DMS114 treated with DMSO at 0.1 percent for 48 hours (cell line): Measurements from ENCODE around the gene OR5AK2.
"Not testable (repeated sequence)": the region's sequence is repeated elsewhere in the genome, so short reads cannot be mapped to it uniquely, and the experiment has no call there.

ENCODE experiments used
- DNase-seq: peaks from one replicate; lab custom pipeline; 2025; ENCODE audit not compliant: unreplicated experiment; lab: John Stamatoyannopoulos, UW

The OR5AK2 gene, protein sequence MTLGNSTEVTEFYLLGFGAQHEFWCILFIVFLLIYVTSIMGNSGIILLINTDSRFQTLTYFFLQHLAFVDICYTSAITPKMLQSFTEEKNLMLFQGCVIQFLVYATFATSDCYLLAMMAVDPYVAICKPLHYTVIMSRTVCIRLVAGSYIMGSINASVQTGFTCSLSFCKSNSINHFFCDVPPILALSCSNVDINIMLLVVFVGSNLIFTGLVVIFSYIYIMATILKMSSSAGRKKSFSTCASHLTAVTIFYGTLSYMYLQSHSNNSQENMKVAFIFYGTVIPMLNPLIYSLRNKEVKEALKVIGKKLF

DNA sequence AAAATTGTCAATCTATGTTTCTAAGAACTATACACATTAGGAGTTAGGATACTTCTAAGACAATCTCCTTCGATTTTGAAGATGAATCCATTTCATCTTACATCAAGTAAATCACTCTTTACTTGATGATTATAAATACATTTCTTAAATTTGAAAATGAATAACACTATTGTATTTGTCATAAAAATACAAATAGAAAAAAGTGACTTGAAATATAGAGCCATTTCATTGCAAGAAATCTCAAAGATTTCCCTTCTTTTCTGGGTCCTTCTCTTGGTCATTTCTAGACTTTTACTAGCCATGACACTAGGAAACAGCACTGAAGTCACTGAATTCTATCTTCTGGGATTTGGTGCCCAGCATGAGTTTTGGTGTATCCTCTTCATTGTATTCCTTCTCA lies at the start of gene OR5AK2:
TSS of gene OR5AK2 (plus strand) at position 301 of the 400 bp plus-strand sequence. CDS start at position 301, 0 bp downstream.
- no peak for DNase-seq

DNA sequence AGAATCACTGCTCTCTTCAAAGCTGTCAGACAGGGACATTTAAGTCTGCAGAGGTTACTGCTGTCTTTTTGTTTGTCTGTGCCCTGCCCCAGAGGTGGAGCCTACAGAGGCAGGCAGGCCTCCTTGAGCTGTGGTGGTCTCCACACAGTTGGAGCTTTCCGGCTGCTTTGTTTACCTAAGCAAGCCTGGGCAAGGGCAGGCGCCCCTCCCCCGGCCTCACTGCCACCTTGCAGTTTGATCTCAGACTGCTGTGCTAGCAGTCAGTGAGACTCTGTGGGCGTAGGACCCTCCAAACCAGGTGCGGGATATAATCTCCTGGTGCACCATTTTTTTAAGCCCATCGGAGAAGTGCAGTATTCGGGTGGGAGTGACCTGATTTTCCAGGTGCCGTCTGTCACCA lies 43.2 kb upstream of the OR5AK2 start:
- DNase-seq: not testable (repeated sequence)

DNA sequence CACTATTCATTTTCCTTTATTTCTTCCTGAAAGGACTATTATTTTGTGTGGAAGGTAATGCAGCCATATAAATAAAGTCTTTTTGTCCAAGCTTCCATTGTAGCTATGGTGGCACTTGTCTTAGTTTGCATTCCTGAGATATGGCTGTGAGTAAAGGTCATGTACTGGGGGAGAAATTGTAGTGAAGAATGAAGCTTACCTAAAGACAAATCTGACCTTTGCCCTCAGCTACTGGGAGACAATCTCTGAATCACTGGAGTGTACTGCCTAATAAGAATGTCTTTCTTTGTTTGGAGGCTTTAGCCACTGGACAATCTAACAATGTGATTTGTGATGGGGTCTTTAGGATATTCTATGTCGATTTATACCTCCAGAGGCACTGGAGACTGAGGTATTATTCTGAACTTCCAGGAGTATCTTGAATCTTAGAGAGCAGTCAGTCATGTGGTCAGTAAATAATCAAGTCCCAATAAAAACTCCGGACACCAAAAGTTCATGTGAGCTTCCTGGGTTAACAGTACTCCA lies 39.7 kb upstream of the OR5AK2 start:
- no peak for DNase-seq

DNA sequence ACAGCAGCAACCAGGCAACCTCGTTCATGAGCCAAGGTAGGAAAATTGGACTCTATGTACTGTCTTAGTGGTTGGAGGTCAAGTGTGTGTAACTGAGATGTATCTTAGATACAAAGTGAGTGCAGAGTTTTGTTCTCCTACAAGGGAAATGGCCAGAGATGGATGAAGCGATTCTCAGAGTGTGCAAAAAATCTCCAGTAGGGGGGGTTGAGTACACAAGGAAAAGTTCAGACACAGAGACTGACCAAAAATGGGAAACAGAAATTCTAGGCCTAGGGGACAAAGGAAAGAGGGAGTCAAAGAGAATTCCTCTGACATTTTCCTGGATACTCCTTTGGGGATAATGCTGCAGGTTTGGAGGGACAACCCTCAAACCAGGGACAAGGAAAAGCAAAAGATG lies 38.2 kb upstream of the OR5AK2 start:
- DNase-seq: no peak

DNA sequence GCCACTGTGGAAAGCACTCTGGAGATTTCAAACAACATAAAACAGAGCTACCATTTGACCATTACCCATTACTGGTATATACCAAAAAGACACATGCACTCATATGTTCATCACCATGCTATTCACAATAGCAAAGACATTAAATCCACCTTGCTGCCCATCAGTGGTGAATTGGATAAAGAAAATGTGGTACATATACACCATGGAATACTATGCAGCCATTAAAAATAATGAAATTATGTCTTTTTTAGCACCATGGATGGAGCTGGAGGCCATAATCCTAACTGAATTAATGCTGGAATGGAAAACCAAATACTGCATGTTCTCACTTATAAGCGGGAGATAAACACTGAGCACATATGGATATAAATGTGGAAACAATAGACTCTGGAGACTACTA lies 34.8 kb upstream of the OR5AK2 start:
- not testable (repeated sequence) for DNase-seq

DNA sequence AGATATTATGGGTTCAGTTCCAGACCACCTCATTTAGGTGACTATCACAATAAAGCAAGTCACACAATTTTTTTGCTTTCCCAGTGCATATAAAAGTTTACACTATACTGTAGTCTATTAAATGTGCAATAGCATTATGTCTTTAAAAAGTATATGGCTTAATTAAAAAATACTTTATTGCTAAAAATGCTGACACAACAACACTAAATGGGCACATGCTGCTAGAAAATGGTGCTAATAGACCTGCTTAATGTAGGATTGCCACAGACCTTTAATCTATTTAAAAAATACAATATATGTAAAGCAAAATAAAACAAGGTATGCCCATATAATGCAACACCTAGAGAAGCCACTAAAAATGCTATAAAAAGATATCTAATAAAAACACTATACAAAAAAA lies 27.1 kb upstream of the OR5AK2 start:
- DNase-seq: no peak

DNA sequence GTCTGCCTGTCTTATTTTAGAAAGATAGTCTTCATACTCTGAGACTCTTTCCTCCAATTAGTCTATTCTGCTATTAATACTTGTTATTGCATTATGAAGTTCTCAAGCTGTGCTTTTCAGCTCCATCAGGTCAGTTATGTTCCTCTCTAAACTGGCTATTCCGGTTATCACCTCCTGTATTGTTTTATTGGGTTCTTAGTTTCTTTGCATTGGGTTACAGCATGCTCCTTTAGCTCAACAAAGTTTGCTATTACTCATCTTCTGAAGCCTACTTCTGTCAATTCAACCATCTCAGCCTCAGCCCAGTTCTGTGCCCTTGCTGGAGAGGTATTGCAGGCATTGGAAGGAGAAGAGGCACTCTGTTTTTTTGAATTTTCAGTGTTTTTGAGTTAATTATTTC lies 21.0 kb upstream of the OR5AK2 start:
- DNase-seq: no peak

DNA sequence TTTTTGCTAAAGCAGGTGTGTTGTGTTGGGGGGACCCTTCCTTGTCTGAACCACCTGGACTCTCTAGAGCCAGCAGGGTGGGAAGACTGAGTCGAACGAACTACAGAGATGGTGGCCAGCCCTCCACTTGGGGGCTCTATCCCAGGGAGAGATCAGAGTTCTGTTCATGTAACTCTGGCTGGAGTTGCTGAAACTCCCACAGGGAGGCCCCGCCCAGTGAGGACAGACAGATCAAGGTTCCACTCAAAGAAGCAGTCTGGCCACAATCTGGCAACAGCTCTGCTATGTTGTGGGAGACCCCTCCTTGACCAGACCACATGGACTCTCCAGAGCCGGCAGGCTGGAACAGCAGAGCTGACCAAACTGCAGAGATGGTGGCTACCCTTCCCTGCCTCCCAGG lies 20.2 kb upstream of the OR5AK2 start:
- no peak for DNase-seq

DNA sequence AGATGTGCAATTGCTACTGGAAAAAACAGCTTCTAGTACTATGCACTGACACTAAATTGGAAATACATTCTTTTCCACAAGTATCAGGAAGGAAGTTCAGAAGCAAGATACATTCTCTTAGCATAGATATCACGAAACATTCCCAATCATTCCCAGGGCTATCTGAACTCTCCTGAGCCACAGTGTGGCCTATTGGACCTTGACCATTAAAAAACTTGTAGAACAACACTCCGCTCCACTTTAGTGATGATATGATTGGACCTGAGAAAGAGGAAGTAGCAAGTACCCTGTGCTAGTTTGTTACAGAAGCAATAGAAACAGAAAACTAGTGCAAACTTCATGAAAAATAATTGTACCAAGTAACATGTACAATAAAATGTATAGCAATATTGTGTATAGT lies 11.4 kb upstream of the OR5AK2 start:
- DNase-seq: no peak

DNA sequence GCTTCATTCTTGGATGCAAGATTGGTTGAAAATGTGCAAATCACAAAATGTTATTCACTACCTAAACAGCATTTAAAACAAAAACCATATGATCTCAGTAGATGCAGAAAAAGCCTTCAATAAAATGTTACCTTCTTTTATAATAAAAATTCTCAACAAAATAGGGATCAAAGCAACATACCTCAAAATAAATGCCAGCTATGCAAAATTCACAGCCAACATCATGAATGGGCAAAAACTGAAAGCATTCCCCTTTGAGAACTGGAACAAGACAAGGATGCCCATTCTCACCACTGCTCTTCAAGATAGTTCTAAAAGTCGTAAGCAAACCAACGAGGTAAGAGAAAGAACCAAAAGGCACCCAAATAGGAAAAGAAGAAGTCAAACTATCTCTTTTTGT lies 2.0 kb downstream of the OR5AK2 start:
- DNase-seq: no peak

DNA sequence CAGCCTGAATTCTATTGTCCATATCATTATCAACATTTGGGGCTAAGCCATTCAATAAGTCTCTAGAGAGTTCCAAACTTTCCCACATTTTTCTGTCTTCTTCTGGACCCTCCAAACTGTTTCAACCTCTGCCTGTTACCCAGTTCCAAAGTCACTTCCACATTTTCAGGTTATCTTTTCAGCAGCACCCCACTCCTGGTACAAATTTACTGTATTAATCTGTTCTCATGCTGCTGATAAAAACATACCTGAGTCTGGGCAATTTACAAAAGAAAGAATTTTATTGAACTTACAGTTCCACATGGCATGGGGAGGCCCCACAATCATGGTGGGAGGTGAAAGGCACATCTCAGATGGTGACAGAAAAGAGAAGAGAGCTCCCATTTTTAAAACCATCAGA lies 5.8 kb downstream of the OR5AK2 start:
- no peak for DNase-seq

DNA sequence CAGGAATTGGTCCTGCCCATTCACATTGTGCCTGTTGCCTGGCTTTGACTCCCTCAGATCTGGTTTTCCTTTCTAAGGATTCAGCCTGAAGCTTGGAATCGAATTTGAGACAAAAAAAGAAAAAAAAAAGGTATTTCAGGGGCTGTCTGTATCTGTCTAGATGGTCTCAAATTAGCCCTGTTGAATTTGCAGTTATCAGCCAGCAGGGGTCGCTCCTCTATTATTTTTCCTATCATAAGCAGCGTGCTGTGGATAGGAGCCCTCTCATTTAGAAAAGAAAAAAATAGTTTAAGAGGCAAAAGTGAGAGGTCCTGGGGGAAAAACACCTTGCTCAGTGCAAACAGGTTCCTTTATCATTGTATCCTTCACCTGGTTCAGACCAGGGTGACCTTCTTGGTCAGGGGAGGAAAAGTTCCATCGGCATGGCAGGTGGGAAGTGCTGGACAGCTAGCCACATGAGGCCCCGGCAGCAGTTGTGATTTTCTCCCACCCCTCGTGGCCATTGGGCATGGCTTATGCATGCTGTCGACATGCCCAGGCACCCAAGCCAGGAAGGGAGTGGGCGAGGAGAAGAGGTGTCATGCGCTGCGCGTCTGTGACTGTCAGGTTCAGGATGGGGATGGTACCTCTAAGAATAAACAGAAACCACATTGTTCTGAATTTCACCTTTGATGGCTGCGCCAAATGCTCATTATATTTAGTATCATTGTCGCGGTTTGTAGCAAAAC lies 13.1 kb downstream of the OR5AK2 start:
- DNase-seq: no peak

DNA sequence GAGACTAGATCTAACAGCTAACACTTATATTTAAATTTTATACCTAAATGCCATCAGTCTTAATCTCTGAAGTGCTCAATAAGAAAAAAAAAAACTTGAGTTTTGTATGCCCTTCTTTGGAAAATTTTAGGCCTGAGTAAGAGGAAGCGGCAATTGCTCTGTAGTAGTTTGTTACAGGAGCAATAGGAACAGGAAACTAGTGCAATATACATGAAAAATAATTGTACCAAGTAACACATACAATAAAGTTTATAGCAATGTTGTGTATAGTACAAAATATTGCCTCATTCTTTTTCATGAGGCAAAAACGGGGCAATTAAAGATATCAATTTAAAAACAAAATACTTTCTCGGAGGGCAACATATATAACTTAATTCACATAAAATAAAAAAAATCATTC lies 19.7 kb downstream of the OR5AK2 start:
- no peak for DNase-seq

DNA sequence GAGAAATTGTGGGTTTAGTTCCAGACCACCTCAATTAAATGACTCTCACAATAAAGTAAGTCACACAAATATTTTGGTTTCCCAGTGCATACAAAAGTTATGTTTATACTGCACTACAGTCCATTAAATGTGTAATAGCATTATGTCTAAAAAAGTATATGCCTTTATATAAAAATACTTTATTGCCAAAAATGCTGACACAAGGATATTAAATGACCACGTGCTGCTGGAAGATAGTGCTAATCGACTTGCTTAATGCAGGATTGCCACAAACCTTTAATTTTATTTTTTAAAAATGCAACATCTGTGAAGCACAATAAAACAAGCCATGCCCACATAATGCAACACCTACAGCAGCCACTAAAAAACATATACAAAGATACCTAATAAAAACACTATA lies 27.0 kb downstream of the OR5AK2 start:
- no peak for DNase-seq

DNA sequence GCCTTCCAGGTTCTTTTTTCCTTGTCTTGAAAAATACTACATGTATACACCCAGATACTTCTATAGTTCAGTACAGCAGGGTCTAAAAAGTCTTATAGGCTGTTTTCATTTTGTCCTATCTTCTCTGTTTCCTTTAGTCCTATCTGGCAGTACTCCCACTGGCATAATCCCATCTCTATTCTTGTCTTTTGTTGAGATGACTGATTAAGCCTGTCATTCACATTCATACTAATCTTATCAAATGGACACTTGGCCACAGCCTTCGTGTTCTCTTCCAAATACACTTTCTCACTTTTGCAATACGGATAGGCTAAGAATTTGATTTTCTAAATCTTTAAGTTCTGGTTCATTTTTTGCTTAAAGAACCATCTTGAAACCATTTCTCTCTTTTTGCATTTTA lies 42.8 kb downstream of the OR5AK2 start:
- DNase-seq: no peak
